ENCODE data around the gene CYP27A1.

CYP27A1 gene

GRCh38 chr2:218777276-218777990 is 4.5 kb upstream of the CYP27A1 start:
- no peaks in the 10 kb centered on the region for H3K36me3 ChIP-seq (replicated peaks)
- in situ Hi-C loops (cut with HindIII; ENCODE audit: low pct_ligation_motif_present, low sequenced_read_pairs) = no loop called here

GRCh38 chr2:218780046-218780445 is 1.9 kb upstream of the CYP27A1 start:
- H3K36me3 ChIP-seq (replicated peaks) = no peaks in the 10 kb centered on the region
- in situ Hi-C loops (cut with HindIII; ENCODE audit: low pct_ligation_motif_present, low sequenced_read_pairs) = no loop called here
- no peak for DNase-seq
- TF ChIP-seq, protein P1, sequence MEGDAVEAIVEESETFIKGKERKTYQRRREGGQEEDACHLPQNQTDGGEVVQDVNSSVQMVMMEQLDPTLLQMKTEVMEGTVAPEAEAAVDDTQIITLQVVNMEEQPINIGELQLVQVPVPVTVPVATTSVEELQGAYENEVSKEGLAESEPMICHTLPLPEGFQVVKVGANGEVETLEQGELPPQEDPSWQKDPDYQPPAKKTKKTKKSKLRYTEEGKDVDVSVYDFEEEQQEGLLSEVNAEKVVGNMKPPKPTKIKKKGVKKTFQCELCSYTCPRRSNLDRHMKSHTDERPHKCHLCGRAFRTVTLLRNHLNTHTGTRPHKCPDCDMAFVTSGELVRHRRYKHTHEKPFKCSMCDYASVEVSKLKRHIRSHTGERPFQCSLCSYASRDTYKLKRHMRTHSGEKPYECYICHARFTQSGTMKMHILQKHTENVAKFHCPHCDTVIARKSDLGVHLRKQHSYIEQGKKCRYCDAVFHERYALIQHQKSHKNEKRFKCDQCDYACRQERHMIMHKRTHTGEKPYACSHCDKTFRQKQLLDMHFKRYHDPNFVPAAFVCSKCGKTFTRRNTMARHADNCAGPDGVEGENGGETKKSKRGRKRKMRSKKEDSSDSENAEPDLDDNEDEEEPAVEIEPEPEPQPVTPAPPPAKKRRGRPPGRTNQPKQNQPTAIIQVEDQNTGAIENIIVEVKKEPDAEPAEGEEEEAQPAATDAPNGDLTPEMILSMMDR (IDR thresholded peaks at IDR 0.05; ENCODE audit: low read depth, low read length, missing control alignments) = no peak
- H3K27ac ChIP-seq = no peak overlapping the region
- no peaks in the 10 kb centered on the region for H3K27me3 ChIP-seq (replicated peaks)
- no peak overlapping the region for H3K4me3 ChIP-seq (ENCODE audit: low read depth, low read length)

More at GRCh38 chr2:218777276-218777990, 4.5 kb upstream of the CYP27A1 start:
- H3K27me3 ChIP-seq (replicated peaks) = no peaks in the 10 kb centered on the region
- no peak overlapping the region for H3K4me3 ChIP-seq (ENCODE audit: low read depth, low read length)
- no peak overlapping the region for H3K27ac ChIP-seq
- TF ChIP-seq, protein P1 (IDR thresholded peaks at IDR 0.05; ENCODE audit: low read depth, low read length, missing control alignments) = no peak
- no peak for DNase-seq

DNA sequence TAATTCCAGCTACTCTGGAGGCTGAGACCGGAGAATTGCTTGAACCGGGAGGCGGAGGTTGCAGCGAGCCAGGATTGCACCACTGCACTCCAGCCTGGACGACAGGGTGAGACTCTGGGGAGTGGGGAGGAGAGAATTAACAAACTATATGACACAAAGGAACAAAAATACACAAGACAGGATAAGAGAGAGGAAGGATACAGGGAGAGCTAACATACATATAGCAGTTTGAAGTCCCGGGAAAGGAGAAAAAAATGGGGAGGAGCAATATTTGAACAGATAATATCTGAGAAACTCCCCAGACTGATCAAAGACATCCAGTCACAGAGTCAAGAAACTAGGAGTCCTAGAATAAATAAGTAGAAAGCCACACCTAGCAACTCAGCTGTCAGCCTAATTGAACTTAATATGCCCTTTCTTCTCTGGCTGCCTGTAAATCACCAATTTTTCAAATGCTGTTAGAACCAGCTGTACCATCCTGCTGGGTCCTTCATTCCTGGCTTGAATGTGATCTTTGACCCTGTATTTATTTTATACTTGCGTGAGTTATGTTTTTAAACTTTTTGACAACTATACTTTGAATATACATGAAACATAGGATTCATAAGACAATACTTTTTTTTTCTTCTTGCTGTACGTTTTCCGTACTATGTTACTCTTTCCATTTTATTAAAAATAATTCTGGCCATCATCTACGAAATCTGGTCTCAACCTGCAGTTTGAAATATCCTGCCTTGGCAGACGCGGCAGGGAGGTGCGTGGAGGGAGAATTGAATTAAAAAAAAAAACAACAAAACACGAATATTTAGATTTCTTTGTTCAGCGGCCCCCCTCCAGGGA is 876 bp upstream of the CYP27A1 start:
- Histone ChIP-seq H3K4me3 (ENCODE audit: low read depth, low read length) (peak overlapping the region; percentile 62), H3K36me3 (replicated peaks) (no peaks in the 10 kb centered on the region), H3K27me3 (replicated peaks) (no peaks in the 10 kb centered on the region), H3K27ac (no peak overlapping the region)
- TF ChIP-seq, protein P1 (IDR thresholded peaks at IDR 0.05; ENCODE audit: low read depth, low read length, missing control alignments) = no peak
- in situ Hi-C loops (cut with HindIII; ENCODE audit: low pct_ligation_motif_present, low sequenced_read_pairs) = no loop called here
- no peak for DNase-seq

DNA sequence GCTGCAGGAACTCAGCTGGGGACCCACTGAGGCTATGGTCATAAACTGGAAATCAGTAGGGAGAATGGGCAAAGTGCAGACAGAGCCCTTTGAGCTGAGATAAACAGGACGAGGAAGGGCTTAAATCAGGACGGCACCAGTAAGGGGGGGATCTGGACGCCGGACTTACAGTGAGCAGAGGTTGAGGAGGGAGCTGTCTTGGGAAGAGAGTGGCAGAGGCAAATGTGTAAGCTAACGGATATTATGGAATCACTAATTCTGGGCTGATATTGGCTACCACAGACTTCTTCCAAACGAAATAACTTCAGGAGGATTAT is 539 bp downstream of the CYP27A1 start:
- Histone ChIP-seq H3K27ac (no peak overlapping the region), H3K27me3 (replicated peaks) (no peaks in the 10 kb centered on the region), H3K36me3 (replicated peaks) (no peaks in the 10 kb centered on the region), H3K4me3 (ENCODE audit: low read depth, low read length) (peak overlapping the region; percentile 62)
- in situ Hi-C loops (cut with HindIII; ENCODE audit: low pct_ligation_motif_present, low sequenced_read_pairs) = no loop called here
- DNase-seq = no peak
- TF ChIP-seq, protein P1 (IDR thresholded peaks at IDR 0.05; ENCODE audit: low read depth, low read length, missing control alignments) = no peak

GRCh38 chr2:218783688-218784087 is 1.7 kb downstream of the CYP27A1 start:
- DNase-seq = no peak
- no peak overlapping the region for H3K4me3 ChIP-seq (ENCODE audit: low read depth, low read length)
- in situ Hi-C loops (cut with HindIII; ENCODE audit: low pct_ligation_motif_present, low sequenced_read_pairs) = no loop called here
- no peaks in the 10 kb centered on the region for H3K36me3 ChIP-seq (replicated peaks)
- no peaks in the 10 kb centered on the region for H3K27me3 ChIP-seq (replicated peaks)
- no peak overlapping the region for H3K27ac ChIP-seq
- TF ChIP-seq, protein P1 (IDR thresholded peaks at IDR 0.05; ENCODE audit: low read depth, low read length, missing control alignments) = no peak

All from brain microvascular endothelial cell (primary cell).